Astrocyte (in vitro differentiated cells and primary cell): Measurements from ENCODE around the gene UQCR11.

Source experiments
- CTCF ChIP-seq: IDR thresholded peaks from 2 replicates; pipeline ENCODE4 v1.5.1; 2011; ENCODE audit warnings: low read depth, mild to moderate bottlenecking, inconsistent platforms, low read length, moderate library complexity; ENCODE audit not compliant: insufficient read depth
- EZH2 ChIP-seq: IDR thresholded peaks from 2 replicates; pipeline ENCODE4 v1.6.1; 2012; ENCODE audit warnings: mild to moderate bottlenecking, low read length, inconsistent platforms; ENCODE audit not compliant: insufficient read depth

GRCh38 chr19:1587872-1588271 is 17.4 kb downstream of the UQCR11 start:
- TF ChIP-seq CTCF (no peak), EZH2 (no peak)
